DMS79 (cell line): ENCODE results near the gene PPM1L.

ENCODE experiments used
- DNase-seq: peaks from one replicate; lab custom pipeline; 2025; lab: John Stamatoyannopoulos, UW

The PPM1L gene

DNA sequence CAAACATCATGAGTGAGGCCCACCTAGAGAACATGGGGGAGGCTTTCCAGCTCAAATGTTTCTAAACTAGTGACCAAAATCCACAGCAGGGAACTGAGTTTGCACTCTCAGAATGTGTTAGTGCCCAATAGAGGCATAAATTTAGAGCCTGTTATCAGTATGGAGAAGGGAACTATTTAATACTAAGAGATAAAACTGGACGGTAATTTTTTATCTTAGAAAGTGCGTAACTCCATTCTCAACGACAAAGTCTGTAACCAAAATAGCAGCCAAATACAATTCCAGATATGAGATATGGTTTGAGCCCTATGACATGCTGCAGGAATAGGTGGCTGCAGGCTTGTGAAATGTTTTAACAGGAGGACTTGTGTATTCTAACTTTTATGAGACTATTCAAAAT, 345.6 kb downstream of the PPM1L start:
- no peak for DNase-seq

DNA sequence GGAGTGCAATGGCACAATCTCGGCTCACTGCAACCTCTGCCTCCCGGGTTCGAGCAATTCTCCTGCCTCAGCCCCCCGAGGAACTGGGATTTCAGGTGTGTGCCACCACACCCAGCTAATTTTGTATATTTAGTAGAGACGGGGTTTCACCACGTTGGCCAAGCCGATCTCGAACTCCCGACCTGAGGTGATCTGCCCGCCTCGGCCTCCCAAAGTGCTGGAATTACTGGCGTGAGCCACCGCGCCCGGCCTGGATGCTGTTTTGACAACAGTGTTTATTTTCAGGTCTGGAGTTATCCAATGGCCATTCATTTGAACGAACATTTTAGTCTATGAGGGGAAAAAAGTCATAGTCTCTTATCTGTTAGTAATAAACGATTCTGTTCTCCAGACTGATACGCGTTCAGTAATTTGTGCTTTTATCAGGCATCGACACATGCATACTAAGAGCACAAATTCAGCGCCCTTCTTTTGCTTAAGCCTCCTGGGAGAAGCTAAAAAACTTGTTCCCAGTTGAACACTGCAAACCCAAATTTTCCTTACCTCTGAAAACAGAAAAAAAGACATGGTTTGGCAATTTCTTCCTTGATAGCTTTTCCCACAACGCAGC, 347.9 kb downstream of the PPM1L start:
- no peak for DNase-seq

DNA sequence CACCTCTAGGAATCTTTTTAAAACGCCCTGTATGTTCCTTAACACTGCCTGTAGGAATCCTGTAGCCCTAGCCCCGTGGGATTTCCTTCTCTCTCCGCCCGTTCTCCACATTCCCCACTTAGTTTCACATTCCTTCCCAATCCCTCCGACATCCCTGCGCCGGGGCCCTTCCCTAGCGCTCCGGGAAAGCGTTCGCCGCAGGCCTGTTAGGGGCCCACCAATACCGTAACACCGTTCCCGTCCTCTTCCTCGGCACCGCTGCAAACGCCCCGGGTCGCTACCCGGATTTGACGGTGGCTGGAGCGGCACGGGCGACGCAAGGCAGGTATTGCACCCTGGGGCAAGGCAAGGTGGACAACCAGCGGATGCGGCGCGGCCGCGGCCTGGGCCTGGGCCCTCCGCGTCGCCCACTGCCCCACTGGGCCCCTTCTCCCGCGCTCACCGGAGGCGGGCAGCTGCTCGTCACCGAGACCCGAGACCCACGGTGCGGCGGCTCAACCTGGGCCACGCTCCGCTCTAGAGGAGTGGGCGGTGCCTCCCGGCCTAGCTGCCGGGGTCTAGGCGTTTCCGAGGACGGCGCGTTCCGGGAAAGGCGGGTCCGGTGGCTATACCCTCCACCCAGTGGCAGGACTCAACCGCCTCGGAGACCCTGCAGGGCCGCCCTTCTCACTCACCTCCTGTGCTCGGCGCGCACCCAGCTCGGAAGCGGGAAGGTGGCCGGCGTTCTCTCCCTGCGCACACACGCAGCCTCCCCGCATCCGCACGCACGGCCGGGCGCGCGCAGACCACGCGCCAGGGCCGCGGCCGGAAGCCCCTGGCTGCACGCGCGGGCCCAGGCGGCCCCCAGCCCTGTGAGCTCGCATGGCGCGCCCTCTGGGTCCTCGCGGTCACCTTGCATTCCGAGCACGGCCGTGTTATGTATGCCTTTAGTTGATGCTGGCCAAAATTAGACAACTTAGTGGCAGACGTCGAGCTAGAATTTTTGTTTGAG, 348.8 kb downstream of the PPM1L start, which contains the start of gene B3GALNT1:
B3GALNT1 (minus strand) TSS at position 789 of the 991 bp plus-strand sequence. CDS start 18,595 bp downstream, outside the sequence.
- DNase-seq = peak; percentile 38

DNA sequence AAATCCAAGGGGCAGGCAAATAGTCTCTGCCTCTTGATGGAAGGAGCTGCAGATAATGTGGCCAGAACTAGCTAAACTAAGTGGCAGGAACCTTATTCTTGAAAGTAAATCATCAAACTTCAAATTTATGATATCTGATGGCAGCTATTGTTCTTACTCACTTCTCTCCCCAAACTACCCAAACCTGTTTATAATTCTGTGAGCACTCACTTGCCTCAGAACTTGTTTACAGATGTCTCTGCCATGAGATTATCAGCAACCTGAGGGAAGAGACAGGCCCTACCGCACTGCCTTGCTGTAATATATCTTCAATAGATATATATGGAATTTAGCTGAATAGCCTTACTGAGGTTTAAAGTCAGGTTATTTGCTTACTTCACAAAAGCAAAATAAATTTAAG, 351.3 kb downstream of the PPM1L start:
- no peak for DNase-seq

DNA sequence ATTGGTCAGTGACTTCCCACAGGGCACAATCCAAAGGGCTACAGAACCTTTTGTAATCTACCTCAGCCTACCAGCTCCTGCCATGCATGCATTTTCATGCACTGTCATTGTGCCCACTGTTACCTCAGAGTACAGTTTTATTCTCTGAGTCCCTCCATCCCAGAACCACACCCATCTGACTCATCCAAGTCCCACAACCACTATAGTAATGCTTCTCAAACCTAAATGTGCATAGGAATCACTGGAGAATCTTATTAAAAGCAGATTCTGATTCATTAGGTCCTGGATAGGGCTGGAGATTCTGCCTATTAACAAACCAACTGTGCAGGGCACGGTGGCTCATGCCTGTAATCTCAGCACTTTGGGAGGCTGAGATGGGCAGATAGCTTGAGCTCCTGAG, 352.8 kb downstream of the PPM1L start:
- no peak for DNase-seq

DNA sequence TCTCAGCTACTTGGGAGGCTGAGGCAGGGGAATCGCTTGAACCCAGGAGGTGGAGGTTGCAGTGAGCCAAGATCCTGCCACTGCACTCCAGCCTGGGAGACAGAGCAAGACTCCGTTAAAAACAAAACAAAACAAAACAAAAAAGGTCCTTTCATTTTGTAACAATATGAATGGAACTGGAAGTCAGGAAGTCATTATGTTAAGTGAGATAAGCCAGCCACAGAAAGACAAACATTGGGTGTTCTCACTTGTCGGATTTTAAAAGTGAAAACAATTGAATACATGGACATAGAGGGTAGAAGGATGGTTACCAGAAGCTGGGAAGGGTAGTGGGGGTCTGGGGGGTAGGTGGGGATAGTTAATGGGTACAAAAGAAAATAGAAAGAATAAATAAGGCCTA, 361.6 kb downstream of the PPM1L start:
- no peak for DNase-seq

DNA sequence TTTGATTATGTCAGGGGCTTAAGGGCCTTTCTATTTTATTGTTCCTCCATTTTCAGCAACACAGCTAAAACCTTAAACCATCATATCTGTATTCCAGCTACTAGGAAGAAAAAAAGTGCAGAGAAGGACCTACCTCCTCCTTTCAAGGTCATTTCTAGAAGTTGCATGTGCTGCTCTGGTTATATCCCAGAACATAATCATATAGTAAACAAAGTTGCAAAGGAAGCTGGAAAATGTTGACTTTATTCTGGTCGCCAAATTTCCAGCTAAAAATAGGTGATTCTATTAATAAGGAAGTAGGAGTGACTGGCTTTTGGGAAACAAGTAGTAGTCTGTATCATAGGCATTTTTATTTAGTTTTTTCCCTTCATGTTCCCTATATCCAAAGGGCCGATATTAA, 370.5 kb downstream of the PPM1L start:
- no peak for DNase-seq
